ENCODE measurements around the gene TMEM236. TPM values are rescaled to one million over a fixed set of nuclear protein-coding genes. Genes with fewer than 3 reads are reported as not detected.

Gene TMEM236
- total RNA-seq, 1 donor from 2014 or later: 0.07 TPM

GRCh38 chr10:17742918-17743317, 9.1 kb upstream of the TMEM236 start:
- peak; percentile 95 for TF ChIP-seq CTCF (IDR thresholded peaks at IDR 0.05)
- Mint-ChIP-seq H3K4me1 (ENCODE audit: low read depth) (peaks cover 5% of the 10 kb centered on the region), H3K9me3 (ENCODE audit: low read depth) (no peaks in the 10 kb centered on the region), H3K27me3 (ENCODE audit: low read depth) (no peaks in the 10 kb centered on the region), H3K4me3 (ENCODE audit: unreplicated experiment) (peak overlapping the region; percentile 33), H3K27ac (ENCODE audit: unreplicated experiment) (no peak overlapping the region), H3K36me3 (ENCODE audit: low read depth) (peaks cover 3% of the 10 kb centered on the region)
- no peak for DNase-seq (ENCODE audit: low spot score)

GRCh38 chr10:17743437-17743836, 8.6 kb upstream of the TMEM236 start:
- H3K27me3 Mint-ChIP-seq (ENCODE audit: low read depth): no peaks in the 10 kb centered on the region
- peaks cover 5% of the 10 kb centered on the region for H3K4me1 Mint-ChIP-seq (ENCODE audit: low read depth)
- TF ChIP-seq CTCF (IDR thresholded peaks at IDR 0.05): no peak
- no peak for DNase-seq (ENCODE audit: low spot score)
- H3K4me3 Mint-ChIP-seq (ENCODE audit: unreplicated experiment): no peak overlapping the region
- peaks cover 3% of the 10 kb centered on the region for H3K36me3 Mint-ChIP-seq (ENCODE audit: low read depth)
- H3K9me3 Mint-ChIP-seq (ENCODE audit: low read depth): no peaks in the 10 kb centered on the region
- H3K27ac Mint-ChIP-seq (ENCODE audit: unreplicated experiment): no peak overlapping the region

- peaks cover 5% of the 10 kb centered on the region for H3K4me1 Mint-ChIP-seq (ENCODE audit: low read depth)
- no peaks in the 10 kb centered on the region for H3K9me3 Mint-ChIP-seq (ENCODE audit: low read depth)
- DNase-seq (ENCODE audit: low spot score): no peak
Observed at GRCh38 chr10:17744341-17744861, 7.6 kb upstream of the TMEM236 start.

GRCh38 chr10:17747883-17748550, 4.0 kb upstream of the TMEM236 start:
- no peak for TF ChIP-seq CTCF (IDR thresholded peaks at IDR 0.05)
- Mint-ChIP-seq H3K4me1 (ENCODE audit: low read depth) (peaks cover 2% of the 10 kb centered on the region), H3K36me3 (ENCODE audit: low read depth) (peaks cover 7% of the 10 kb centered on the region), H3K9me3 (ENCODE audit: low read depth) (no peaks in the 10 kb centered on the region), H3K27ac (ENCODE audit: unreplicated experiment) (no peak overlapping the region), H3K4me3 (ENCODE audit: unreplicated experiment) (no peak overlapping the region), H3K27me3 (ENCODE audit: low read depth) (no peaks in the 10 kb centered on the region)
- no peak for DNase-seq (ENCODE audit: low spot score)

More at GRCh38 chr10:17744341-17744861, 7.6 kb upstream of the TMEM236 start:
- no peak for TF ChIP-seq CTCF (IDR thresholded peaks at IDR 0.05)
- H3K36me3 Mint-ChIP-seq (ENCODE audit: low read depth): peaks cover 3% of the 10 kb centered on the region
- H3K27me3 Mint-ChIP-seq (ENCODE audit: low read depth): no peaks in the 10 kb centered on the region
- no peak overlapping the region for H3K4me3 Mint-ChIP-seq (ENCODE audit: unreplicated experiment)
- H3K27ac Mint-ChIP-seq (ENCODE audit: unreplicated experiment): no peak overlapping the region

- TF ChIP-seq CTCF (IDR thresholded peaks at IDR 0.05): no peak
- Mint-ChIP-seq H3K27ac (ENCODE audit: unreplicated experiment) (no peak overlapping the region), H3K36me3 (ENCODE audit: low read depth) (peaks cover 7% of the 10 kb centered on the region), H3K4me3 (ENCODE audit: unreplicated experiment) (no peak overlapping the region), H3K4me1 (ENCODE audit: low read depth) (no peaks in the 10 kb centered on the region), H3K9me3 (ENCODE audit: low read depth) (no peaks in the 10 kb centered on the region), H3K27me3 (ENCODE audit: low read depth) (no peaks in the 10 kb centered on the region)
- no peak for DNase-seq (ENCODE audit: low spot score)
Observed at GRCh38 chr10:17749890-17750289, 2.1 kb upstream of the TMEM236 start.

Measured in chondrocyte (in vitro differentiated cells).